Right atrium auricular region (tissue), 2 donors: ENCODE measurements around the gene CHST3. TPM values are rescaled to one million over a fixed set of nuclear protein-coding genes. Genes with fewer than 3 reads are reported as not detected.

Experiments used
- DNase-seq: peaks from one replicate; pipeline ENCODE4 v3.0.0-alpha.2; 2019; ENCODE audit warnings: low spot score
- H3K27ac ChIP-seq, 2 donors: fragments of 200-600 bp; sonication (generic); 1 replicate in 1 of 2; 2 replicates in 1 of 2; pipeline ENCODE4 v1.5.1; 2016 to 2019
- H3K27me3 ChIP-seq, 2 donors: fragments of 200-600 bp; sonication (generic); one replicate each; pipeline versions ENCODE4 v1.5.1 to v1.6.0; 2017 to 2019
- H3K36me3 ChIP-seq: fragments of 200-600 bp; sonication (generic); one replicate; pipeline ENCODE4 v1.5.1; 2016
- H3K4me1 ChIP-seq, 2 donors: fragments of 200-600 bp; sonication (generic); one replicate each; pipeline versions ENCODE4 v1.5.1 to v1.6.0; 2017 to 2019
- H3K4me3 ChIP-seq, 2 donors: fragments of 200-600 bp; sonication (generic); 1 replicate in 1 of 2; 2 replicates in 1 of 2; pipeline ENCODE4 v1.5.1; 2017 to 2019; ENCODE audit warnings: mild to moderate bottlenecking in 1 of 2, moderate library complexity in 1 of 2
- H3K9me3 ChIP-seq, 2 donors: fragments of 200-600 bp; sonication (generic); one replicate each; pipeline ENCODE4 v1.5.1; 2019
- CTCF ChIP-seq, 2 donors: fragments of 200-600 bp; sonication (generic); IDR thresholded peaks; one replicate each; pipeline ENCODE4 v1.5.1; 2019; ENCODE audit warnings: antibody characterized with exemption in 2 of 2
- total RNA-seq, 2 donors: library from RNA; depleted of rRNA; stranded (reverse); fragments of >200 nt; gene quantifications; one replicate each; pipeline ENCODE4 v1.1.0, GENCODE V29; 2016

The CHST3 gene
- total RNA-seq, 2 donors from 2014 or later = 21.3 to 45.4 TPM

GRCh38 chr10:71921324-71922027 lies 42.7 kb upstream of the CHST3 start:
- no peak for TF ChIP-seq CTCF (IDR thresholded peaks at IDR 0.05)
- DNase-seq = peak; percentile 84
- Histone ChIP-seq H3K36me3 (no peaks in the 10 kb centered on the region), H3K9me3 (no peaks in the 10 kb centered on the region), H3K27ac (no peak overlapping the region), H3K27me3 (no peaks in the 10 kb centered on the region), H3K4me3 (no peak overlapping the region), H3K4me1 (peaks cover 0 to 23% of the 10 kb centered on the region in 2 donors)

GRCh38 chr10:71923138-71923692 lies 41.0 kb upstream of the CHST3 start:
- no peaks in the 10 kb centered on the region for H3K36me3 ChIP-seq
- peaks cover 0 to 23% of the 10 kb centered on the region in 2 donors for H3K4me1 ChIP-seq
- TF ChIP-seq CTCF (IDR thresholded peaks at IDR 0.05) = no peak
- H3K27ac ChIP-seq = no peak overlapping the region
- H3K4me3 ChIP-seq = no peak overlapping the region
- H3K27me3 ChIP-seq = no peaks in the 10 kb centered on the region
- DNase-seq = no peak
- H3K9me3 ChIP-seq = no peaks in the 10 kb centered on the region

GRCh38 chr10:71924771-71925170 lies 39.4 kb upstream of the CHST3 start:
- Histone ChIP-seq H3K9me3 (no peaks in the 10 kb centered on the region), H3K27me3 (no peaks in the 10 kb centered on the region), H3K27ac (no peak overlapping the region), H3K4me3 (no peak overlapping the region), H3K4me1 (peaks cover 0 to 23% of the 10 kb centered on the region in 2 donors), H3K36me3 (no peaks in the 10 kb centered on the region)
- no peak for DNase-seq
- no peak for TF ChIP-seq CTCF (IDR thresholded peaks at IDR 0.05)

GRCh38 chr10:71927159-71927558 lies 37.0 kb upstream of the CHST3 start:
- Histone ChIP-seq H3K4me3 (no peak overlapping the region), H3K27me3 (no peaks in the 10 kb centered on the region), H3K36me3 (no peaks in the 10 kb centered on the region), H3K9me3 (peaks cover 0 to 4% of the 10 kb centered on the region in 2 donors), H3K4me1 (peaks cover 0 to under 1% of the 10 kb centered on the region in 2 donors), H3K27ac (no peak overlapping the region)
- TF ChIP-seq CTCF (IDR thresholded peaks at IDR 0.05) = no peak
- DNase-seq = no peak

- DNase-seq = no peak
- no peaks in the 10 kb centered on the region for H3K4me1 ChIP-seq
- no peaks in the 10 kb centered on the region for H3K36me3 ChIP-seq
- no peak overlapping the region for H3K27ac ChIP-seq
- TF ChIP-seq CTCF (IDR thresholded peaks at IDR 0.05) = no peak
- H3K27me3 ChIP-seq = no peaks in the 10 kb centered on the region
- H3K9me3 ChIP-seq = peaks cover 0 to 12% of the 10 kb centered on the region in 2 donors
- H3K4me3 ChIP-seq = no peak overlapping the region
Measured at GRCh38 chr10:71927776-71928592, 36.2 kb upstream of the CHST3 start.
